GM04504 (cell line): ENCODE measurements around the gene CD8B.

Source experiments
- DNase-seq: peaks from one replicate; pipeline ENCODE4 v3.0.0-alpha.2; 2012; ENCODE audit warnings: low read depth

The CD8B gene

DNA sequence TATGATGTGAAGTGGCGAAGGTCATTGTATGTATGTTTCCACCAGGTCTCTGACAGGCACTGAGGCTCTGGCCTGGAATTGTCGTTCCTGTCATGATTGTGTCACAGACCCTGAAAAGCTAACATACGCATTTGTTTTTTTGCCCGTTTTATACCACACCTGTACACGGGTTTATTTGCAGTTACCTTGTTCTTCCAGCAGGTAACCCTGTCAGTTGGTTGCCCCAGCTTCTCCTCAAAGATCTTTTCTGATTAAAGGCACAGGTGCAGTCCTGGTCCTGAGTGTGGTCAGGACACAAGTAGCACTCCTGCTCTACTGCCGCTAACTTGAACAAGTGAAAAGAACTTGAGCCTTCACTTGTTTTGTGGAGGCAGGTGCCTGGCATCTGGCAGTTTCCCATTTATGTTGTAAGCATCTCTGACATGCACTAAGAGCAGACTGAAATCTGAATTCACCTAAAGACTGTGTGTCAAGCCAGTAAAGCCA is 90.8 kb downstream of the CD8B start:
- no peak for DNase-seq

- no peak for DNase-seq
These were observed 91.8 kb downstream of the CD8B start for GRCh38 chr2:86769838-86770237.

DNA sequence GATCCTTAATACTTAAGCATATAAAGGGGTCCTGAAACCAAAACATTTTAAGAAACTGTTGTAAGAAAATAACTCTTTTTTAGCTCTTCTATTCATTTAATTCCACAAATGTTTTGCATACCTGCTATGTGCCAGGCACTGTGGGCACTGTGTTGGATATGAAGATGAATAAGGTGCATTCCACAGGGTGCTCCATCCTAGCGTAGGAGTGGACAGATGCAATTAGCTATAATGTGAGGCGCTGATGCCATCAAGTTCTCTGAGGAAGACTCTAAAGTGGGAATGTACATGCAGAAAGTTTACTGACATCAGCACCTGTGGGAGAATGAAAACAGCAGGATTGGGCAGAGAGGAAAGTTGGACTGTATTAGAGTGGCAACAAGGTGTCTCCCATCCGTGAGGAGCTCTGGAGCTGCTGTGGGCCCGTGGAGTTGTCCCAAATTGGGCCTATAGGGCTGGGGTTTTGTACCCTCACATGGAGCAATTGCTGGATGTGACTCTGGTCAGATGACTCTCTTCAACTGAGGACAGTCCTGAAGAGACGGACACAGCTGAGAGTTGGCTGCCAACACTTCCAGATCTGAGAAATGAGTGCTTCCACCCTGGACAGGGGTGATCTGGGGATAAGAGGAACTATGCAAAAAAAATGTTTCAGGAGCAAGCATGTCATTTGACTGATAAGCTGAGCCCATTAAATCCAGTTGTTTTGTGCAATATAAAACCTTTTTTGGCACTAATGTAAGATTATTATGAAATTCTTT is 93.3 kb downstream of the CD8B start:
- no peak for DNase-seq
